Endothelial cell of umbilical vein (primary cell): ENCODE results near the gene GIGYF2. TPM values are rescaled to one million over a fixed set of nuclear protein-coding genes. Genes with fewer than 3 reads are reported as not detected.

ENCODE experiments used
- BruUV-seq: library from RNA; stranded (reverse); fragments of 400-500 nt; replicated peaks from 2 replicates; lab custom pipeline; 2021; lab: Mats Ljungman, UMichigan
- CTCF ChIA-PET: fragments of 300-600, 350-600 bp; sonication (Branson Sonifier 250); formaldehyde crosslinking; loops from one replicate; lab custom pipeline; 2021; ENCODE audit warnings: antibody characterized with exemption, inconsistent platforms; lab: Charles Lee
- POLR2A ChIA-PET: fragments of 300-600, 350-600 bp; sonication (Branson Sonifier 250); formaldehyde crosslinking; loops from one replicate; lab custom pipeline; 2021; ENCODE audit warnings: antibody characterized with exemption, inconsistent platforms; lab: Charles Lee
- DNase-seq: peaks from one replicate; pipeline ENCODE4 v3.0.0-alpha.2; 2011; ENCODE audit warnings: low read depth, low spot score
- FAIRE-seq: peaks from 2 replicates; lab custom pipeline; 2011; peaks lifted over from hg19 to GRCh38; lab: Jason Lieb, UNC
- H2AFZ ChIP-seq: 2 replicates; pipeline ENCODE4 v1.6.0; 2012; ENCODE audit warnings: low read depth, low read length, control low read depth, inconsistent platforms
- H3K27ac ChIP-seq: 2 replicates; pipeline ENCODE4 v1.5.1; 2011; ENCODE audit warnings: low read depth, mild to moderate bottlenecking, control low read depth, low read length, moderate library complexity; ENCODE audit not compliant: insufficient read depth
- H3K27me3 ChIP-seq, 2 experiments: 2 replicates each; pipeline versions ENCODE4 v1.6.0 to v1.6.1; 2011; ENCODE audit warnings: low read length in 2 of 2, mixed read lengths in 1 of 2; ENCODE audit not compliant: control insufficient read depth in 2 of 2, insufficient read depth in 2 of 2
- H3K36me3 ChIP-seq, 2 experiments: 2 replicates in 1 of 2; 3 replicates in 1 of 2; pipeline ENCODE4 v1.5.1; 2011; ENCODE audit warnings: low read length in 2 of 2, mild to moderate bottlenecking in 1 of 2, moderate library complexity in 1 of 2; ENCODE audit not compliant: control insufficient read depth in 2 of 2, insufficient read depth in 2 of 2; ENCODE audit errors: extremely low read depth in 1 of 2
- H3K4me1 ChIP-seq: 3 replicates; pipeline ENCODE4 v1.5.1; 2011; ENCODE audit warnings: mild to moderate bottlenecking, low read length; ENCODE audit not compliant: control insufficient read depth, insufficient read depth; ENCODE audit errors: extremely low read depth
- H3K4me2 ChIP-seq: 2 replicates; pipeline ENCODE4 v1.6.1; 2011; ENCODE audit warnings: low read length, control low read depth, mixed read lengths; ENCODE audit not compliant: insufficient read depth
- H3K4me3 ChIP-seq, 3 experiments: fragments of 200-600 bp in 1 of 3; sonication (generic), shearing (Covaris generic) in 1 of 3; replicated peaks in 1 of 3; 2 replicates each; pipeline ENCODE4 v1.5.1; 2011 to 2016; ENCODE audit warnings: control low read depth in 3 of 3, low read length in 3 of 3, mild to moderate bottlenecking in 2 of 3, inconsistent platforms in 1 of 3, low read depth in 1 of 3, moderate library complexity in 1 of 3; ENCODE audit not compliant: insufficient read depth in 1 of 3
- H3K79me2 ChIP-seq: 2 replicates; pipeline ENCODE4 v1.6.0; 2012; ENCODE audit warnings: low read length, inconsistent platforms; ENCODE audit not compliant: control insufficient read depth, insufficient read depth
- H3K9ac ChIP-seq: replicated peaks from 2 replicates; pipeline ENCODE3; 2011; ENCODE audit warnings: low read length, control low read depth; ENCODE audit not compliant: insufficient read depth; ENCODE audit errors: extremely low read depth
- H3K9me1 ChIP-seq: replicated peaks from 3 replicates; pipeline ENCODE4 v1.6.0; 2011; ENCODE audit warnings: mild to moderate bottlenecking, low read length; ENCODE audit not compliant: control insufficient read depth, insufficient read depth; ENCODE audit errors: extremely low read depth
- H3K9me3 ChIP-seq: replicated peaks from 2 replicates; pipeline ENCODE4 v1.5.1; 2012; ENCODE audit warnings: low read length, inconsistent platforms; ENCODE audit not compliant: control insufficient read depth, insufficient read depth
- H4K20me1 ChIP-seq: replicated peaks from 2 replicates; pipeline ENCODE3; 2011; ENCODE audit warnings: mild to moderate bottlenecking, low read length; ENCODE audit not compliant: control insufficient read depth, insufficient read depth; ENCODE audit errors: extremely low read depth
- EZH2 ChIP-seq: IDR thresholded peaks from 2 replicates; pipeline ENCODE4 v1.6.1; 2012; ENCODE audit warnings: borderline replicate concordance, low read depth, mild to moderate bottlenecking, moderate library complexity, low read length, inconsistent platforms; ENCODE audit not compliant: severe bottlenecking
- FOS ChIP-seq: IDR thresholded peaks from 2 replicates; pipeline ENCODE4 v1.6.1; 2011; ENCODE audit warnings: mild to moderate bottlenecking, low read length, moderate library complexity, borderline replicate concordance; ENCODE audit not compliant: insufficient read depth
- GATA2 ChIP-seq: IDR thresholded peaks from 2 replicates; pipeline ENCODE4 v1.7.0; 2011; ENCODE audit warnings: low read depth, mild to moderate bottlenecking, moderate library complexity, mixed read lengths, low read length; ENCODE audit not compliant: insufficient read length, insufficient read depth
- JUN ChIP-seq: IDR thresholded peaks from 2 replicates; pipeline ENCODE4 v1.6.1; 2011; ENCODE audit warnings: borderline replicate concordance, low read depth; ENCODE audit not compliant: insufficient read length, insufficient read depth
- MAX ChIP-seq: IDR thresholded peaks from 2 replicates; pipeline ENCODE4 v1.6.1; 2011; ENCODE audit not compliant: insufficient read depth, insufficient read length
- MYC ChIP-seq: IDR thresholded peaks from one replicate; pipeline ENCODE4 v1.6.1; 2011; ENCODE audit warnings: mild to moderate bottlenecking, low read depth, low read length
- POLR2A ChIP-seq: IDR thresholded peaks from 2 replicates; pipeline ENCODE4 v1.6.1; 2012; ENCODE audit warnings: low read depth, mild to moderate bottlenecking, control low read depth, low read length
- POLR2AphosphoS5 ChIP-seq: IDR thresholded peaks from 2 replicates; pipeline ENCODE4 v1.6.1; 2012; ENCODE audit warnings: low read depth, mild to moderate bottlenecking, control low read depth, low read length, moderate library complexity; ENCODE audit not compliant: insufficient read depth
- dilution Hi-C: fragments of 300-500 bp; cut with MboI; formaldehyde crosslinking; loops from one replicate; pipeline ENCODE4 v1.15.0; 2019; ENCODE audit warnings: low sequenced_read_pairs; ENCODE audit not compliant: extremely low pct_ligation_motif_present
- intact Hi-C: fragments of 100-400 bp; cut with micrococcal nuclease; formaldehyde crosslinking; loops from one replicate; pipeline ENCODE4 v1.10.0; 2022
- polyA plus RNA-seq, 4 experiments: library from polyadenylated mRNA; depleted of rRNA in 3 of 4; stranded (reverse) in 3 of 4; unstranded in 1 of 4; fragments of >200 nt; gene quantifications; 2 replicates each; pipeline versions ENCODE4 v1.2.1 to v1.2.3, GENCODE V29; 2011 to 2012; ENCODE audit warnings: missing spikeins in 1 of 4
- total RNA-seq: library from RNA; stranded (reverse); gene quantifications from 2 replicates; pipeline ENCODE4 v1.2.3, GENCODE V29; 2021
- TF ChIP-seq, protein P1 (sequence below), 2 donors: IDR thresholded peaks; 1 replicate in 1 of 2; 2 replicates in 1 of 2; pipeline ENCODE4 v1.5.1; 2011; ENCODE audit warnings: low read length in 2 of 2, mild to moderate bottlenecking in 2 of 2, moderate library complexity in 2 of 2, control low read depth in 1 of 2, inconsistent platforms in 1 of 2, low read depth in 1 of 2; ENCODE audit not compliant: insufficient read depth in 1 of 2; ENCODE audit errors: extremely low read depth in 1 of 2

The GIGYF2 gene
- total and polyA plus RNA-seq, 2 donors (not counting 3 experiments of a cell fraction or from before 2014, with no cell fraction given) = 22.9 to 56.4 TPM

GRCh38 chr2:232649033-232649432, 48.1 kb upstream of the GIGYF2 start:
- ChIA-PET CTCF (no interaction called here), POLR2A (no interaction called here)
- H3K4me2 ChIP-seq = no peak overlapping the region
- H3K9me3 ChIP-seq = no peaks in the 10 kb centered on the region
- no peak overlapping the region for H3K4me3 ChIP-seq
- dilution Hi-C loops (no loop called here), intact Hi-C loops (no loop called here)
- FAIRE-seq = no peak
- no peaks in the 10 kb centered on the region for H3K36me3 ChIP-seq
- H3K27ac ChIP-seq = no peak overlapping the region
- no peak for DNase-seq
- H3K9ac ChIP-seq = no peak overlapping the region
- no peaks in the 10 kb centered on the region for H4K20me1 ChIP-seq
- TF ChIP-seq MYC (no peak), GATA2 (no peak), EZH2 (no peak), JUN (no peak), FOS (no peak), MAX (no peak), POLR2AphosphoS5 (no peak), POLR2A (no peak)
- TF ChIP-seq, protein P1, sequence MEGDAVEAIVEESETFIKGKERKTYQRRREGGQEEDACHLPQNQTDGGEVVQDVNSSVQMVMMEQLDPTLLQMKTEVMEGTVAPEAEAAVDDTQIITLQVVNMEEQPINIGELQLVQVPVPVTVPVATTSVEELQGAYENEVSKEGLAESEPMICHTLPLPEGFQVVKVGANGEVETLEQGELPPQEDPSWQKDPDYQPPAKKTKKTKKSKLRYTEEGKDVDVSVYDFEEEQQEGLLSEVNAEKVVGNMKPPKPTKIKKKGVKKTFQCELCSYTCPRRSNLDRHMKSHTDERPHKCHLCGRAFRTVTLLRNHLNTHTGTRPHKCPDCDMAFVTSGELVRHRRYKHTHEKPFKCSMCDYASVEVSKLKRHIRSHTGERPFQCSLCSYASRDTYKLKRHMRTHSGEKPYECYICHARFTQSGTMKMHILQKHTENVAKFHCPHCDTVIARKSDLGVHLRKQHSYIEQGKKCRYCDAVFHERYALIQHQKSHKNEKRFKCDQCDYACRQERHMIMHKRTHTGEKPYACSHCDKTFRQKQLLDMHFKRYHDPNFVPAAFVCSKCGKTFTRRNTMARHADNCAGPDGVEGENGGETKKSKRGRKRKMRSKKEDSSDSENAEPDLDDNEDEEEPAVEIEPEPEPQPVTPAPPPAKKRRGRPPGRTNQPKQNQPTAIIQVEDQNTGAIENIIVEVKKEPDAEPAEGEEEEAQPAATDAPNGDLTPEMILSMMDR (IDR thresholded peaks at IDR 0.05; ENCODE audit: extremely low read depth in 1 of 2, insufficient read depth in 1 of 2, low read depth in 1 of 2, low read length in 2 of 2) = no peak
- no TSS peak for BruUV-seq
- H3K4me1 ChIP-seq = no peaks in the 10 kb centered on the region
- no peaks in the 10 kb centered on the region for H3K79me2 ChIP-seq
- H3K9me1 ChIP-seq = no peaks in the 10 kb centered on the region
- no peak overlapping the region for H2AFZ ChIP-seq
- no peaks in the 10 kb centered on the region for H3K27me3 ChIP-seq
